ENCODE measurements around the gene RAB33A.
"Not testable (repeated sequence)": the region's sequence is repeated elsewhere in the genome, so short reads cannot be mapped to it uniquely, and the experiment has no call there.

RAB33A gene

GRCh38 chrX:130211415-130212186 is 39.8 kb downstream of the RAB33A start:
- Histone ChIP-seq H3K4me3 (ENCODE audit: low read length) (no peak overlapping the region), H3K9ac (ENCODE audit: low read length) (no peak overlapping the region), H3K4me1 (ENCODE audit: control insufficient read depth, insufficient read depth, low read length) (no peaks in the 10 kb centered on the region), H3K27me3 (ENCODE audit: control insufficient read depth, insufficient read depth, low read length) (no peaks in the 10 kb centered on the region), H3K36me3 (ENCODE audit: control insufficient read depth, insufficient read depth, low read length) (no peaks in the 10 kb centered on the region), H3K9me3 (ENCODE audit: control insufficient read depth, low read length) (no peaks in the 10 kb centered on the region)

- Histone ChIP-seq H3K9me3 (ENCODE audit: control insufficient read depth, low read length) (no peaks in the 10 kb centered on the region), H3K4me1 (ENCODE audit: control insufficient read depth, insufficient read depth, low read length) (no peaks in the 10 kb centered on the region), H3K4me3 (ENCODE audit: low read length) (no peak overlapping the region), H3K36me3 (ENCODE audit: control insufficient read depth, insufficient read depth, low read length) (no peaks in the 10 kb centered on the region), H3K27me3 (ENCODE audit: control insufficient read depth, insufficient read depth, low read length) (no peaks in the 10 kb centered on the region), H3K9ac (ENCODE audit: low read length) (no peak overlapping the region)
Measured at GRCh38 chrX:130212371-130212770, 40.6 kb downstream of the RAB33A start.

- H3K27me3 ChIP-seq (ENCODE audit: control insufficient read depth, insufficient read depth, low read length), result no peaks in the 10 kb centered on the region
- no peak overlapping the region for H3K4me3 ChIP-seq (ENCODE audit: low read length)
- H3K9ac ChIP-seq (ENCODE audit: low read length), result no peak overlapping the region
- H3K36me3 ChIP-seq (ENCODE audit: control insufficient read depth, insufficient read depth, low read length), result no peaks in the 10 kb centered on the region
- H3K4me1 ChIP-seq (ENCODE audit: control insufficient read depth, insufficient read depth, low read length), result no peaks in the 10 kb centered on the region
- no peaks in the 10 kb centered on the region for H3K9me3 ChIP-seq (ENCODE audit: control insufficient read depth, low read length)
Measured at GRCh38 chrX:130213376-130213775, 41.6 kb downstream of the RAB33A start.

- H3K36me3 ChIP-seq (ENCODE audit: control insufficient read depth, insufficient read depth, low read length), result no peaks in the 10 kb centered on the region
- no peaks in the 10 kb centered on the region for H3K9me3 ChIP-seq (ENCODE audit: control insufficient read depth, low read length)
- H3K9ac ChIP-seq (ENCODE audit: low read length), result no peak overlapping the region
- H3K4me3 ChIP-seq (ENCODE audit: low read length), result no peak overlapping the region
- no peaks in the 10 kb centered on the region for H3K4me1 ChIP-seq (ENCODE audit: control insufficient read depth, insufficient read depth, low read length)
- H3K27me3 ChIP-seq (ENCODE audit: control insufficient read depth, insufficient read depth, low read length), result no peaks in the 10 kb centered on the region
Measured at GRCh38 chrX:130216320-130216719, 44.6 kb downstream of the RAB33A start.

- Histone ChIP-seq H3K36me3 (ENCODE audit: control insufficient read depth, insufficient read depth, low read length) (no peaks in the 10 kb centered on the region), H3K9me3 (ENCODE audit: control insufficient read depth, low read length) (no peaks in the 10 kb centered on the region), H3K9ac (ENCODE audit: low read length) (no peak overlapping the region), H3K4me1 (ENCODE audit: control insufficient read depth, insufficient read depth, low read length) (no peaks in the 10 kb centered on the region), H3K27me3 (ENCODE audit: control insufficient read depth, insufficient read depth, low read length) (no peaks in the 10 kb centered on the region), H3K4me3 (ENCODE audit: low read length) (no peak overlapping the region)
Measured at GRCh38 chrX:130224810-130225209, 53.0 kb downstream of the RAB33A start.

- H3K9ac ChIP-seq (ENCODE audit: low read length), result no peak overlapping the region
- no peaks in the 10 kb centered on the region for H3K36me3 ChIP-seq (ENCODE audit: control insufficient read depth, insufficient read depth, low read length)
- H3K4me3 ChIP-seq (ENCODE audit: low read length), result no peak overlapping the region
Measured at GRCh38 chrX:130228871-130229270, 57.1 kb downstream of the RAB33A start.

GRCh38 chrX:130231184-130231583 is 59.4 kb downstream of the RAB33A start:
- not testable (repeated sequence) for H3K9me3 ChIP-seq (ENCODE audit: control insufficient read depth, low read length); H3K27me3 ChIP-seq (ENCODE audit: control insufficient read depth, insufficient read depth, low read length); H3K4me3 ChIP-seq (ENCODE audit: low read length); H3K36me3 ChIP-seq (ENCODE audit: control insufficient read depth, insufficient read depth, low read length); H3K9ac ChIP-seq (ENCODE audit: low read length); H3K4me1 ChIP-seq (ENCODE audit: control insufficient read depth, insufficient read depth, low read length)

More at GRCh38 chrX:130228871-130229270, 57.1 kb downstream of the RAB33A start:
- no peaks in the 10 kb centered on the region for H3K9me3 ChIP-seq (ENCODE audit: control insufficient read depth, low read length)
- H3K4me1 ChIP-seq (ENCODE audit: control insufficient read depth, insufficient read depth, low read length), result no peaks in the 10 kb centered on the region
- no peaks in the 10 kb centered on the region for H3K27me3 ChIP-seq (ENCODE audit: control insufficient read depth, insufficient read depth, low read length)

All from mucosa of stomach (tissue), 1 donor.